Peyer's patch (tissue), 4 donors: ENCODE measurements around the gene AQP10.

Experiments used
- CTCF ChIP-seq, 6 experiments: fragments of 450-650 bp in 4 of 6; fragments of 200-600 bp in 2 of 6; sonication (generic) in 1 of 6; IDR thresholded peaks; one replicate each; pipeline ENCODE4 v1.5.1; 2017 to 2019; ENCODE audit warnings: antibody characterized with exemption in 6 of 6, mild to moderate bottlenecking in 3 of 6, moderate library complexity in 1 of 6
- POLR2A ChIP-seq, 2 donors: fragments of 450-650 bp; IDR thresholded peaks; one replicate each; pipeline ENCODE4 v1.5.1; 2017; ENCODE audit warnings: antibody characterized with exemption in 2 of 2, mild to moderate bottlenecking in 2 of 2, moderate library complexity in 2 of 2

- TF ChIP-seq CTCF (IDR thresholded peaks at IDR 0.05): no peak
- TF ChIP-seq POLR2A (IDR thresholded peaks at IDR 0.05): no peak
Observed at GRCh38 chr1:154306151-154306550, 14.7 kb upstream of the AQP10 start.
